K562 (cell line): ENCODE results near the gene TBL1XR1. TPM values are rescaled to one million over a fixed set of nuclear protein-coding genes. Genes with fewer than 3 reads are reported as not detected.

Experiments used
- CHD4 ChIP-seq: fragments of 200-600 bp; sonication (generic); IDR thresholded peaks from 3 replicates; pipeline ENCODE4 v1.6.1; 2012; ENCODE audit warnings: low read depth, mild to moderate bottlenecking, mixed read lengths, low read length, inconsistent platforms; ENCODE audit not compliant: insufficient read depth, insufficient replicate concordance, poor library complexity, severe bottlenecking
- DIDO1 ChIP-seq: fragments of 450-650 bp; IDR thresholded peaks from 2 replicates; pipeline ENCODE4 v1.6.1; 2016; ENCODE audit warnings: low read depth, missing biosample characterization, missing genetic modification characterization
- EWSR1 ChIP-seq: fragments of 450-650 bp; IDR thresholded peaks from 2 replicates; pipeline ENCODE4 v1.6.1; 2018; ENCODE audit warnings: borderline replicate concordance, mild to moderate bottlenecking, low read depth, moderate library complexity; ENCODE audit not compliant: partially characterized antibody
- KAT2B ChIP-seq: IDR thresholded peaks from one replicate; pipeline ENCODE4 v1.6.1; 2012; ENCODE audit warnings: low read depth, mild to moderate bottlenecking, control low read depth, inconsistent platforms, low read length, moderate library complexity
- MAFG ChIP-seq: fragments of 450-650 bp; conservative IDR thresholded peaks from 2 replicates; pipeline ENCODE4 v1.6.1; 2016; ENCODE audit warnings: missing genetic modification characterization, missing compliant biosample characterization
- NCOA4 ChIP-seq: fragments of 450-650 bp; IDR thresholded peaks from 2 replicates; pipeline ENCODE4 v1.6.1; 2018; ENCODE audit warnings: mild to moderate bottlenecking; ENCODE audit not compliant: partially characterized antibody
- NR2F6 ChIP-seq: fragments of 450-650 bp; formaldehyde crosslinking; IDR thresholded peaks from 2 replicates; pipeline ENCODE4 v1.4.0; 2020; ENCODE audit warnings: mild to moderate bottlenecking
- POLR2AphosphoS2 ChIP-seq: IDR thresholded peaks from 2 replicates; pipeline ENCODE4 v1.6.1; 2012; ENCODE audit warnings: low read length, improper control_type of control experiment
- POLR2B ChIP-seq: fragments of 450-650 bp; IDR thresholded peaks from 2 replicates; pipeline ENCODE4 v1.6.1; 2018; ENCODE audit warnings: low read depth; ENCODE audit not compliant: partially characterized antibody
- SIX5 ChIP-seq, 2 experiments: IDR thresholded peaks; 2 replicates each; pipeline ENCODE4 v1.6.1; 2011; ENCODE audit warnings: low read length in 2 of 2, borderline replicate concordance in 1 of 2, low read depth in 1 of 2, mild to moderate bottlenecking in 1 of 2, moderate library complexity in 1 of 2; ENCODE audit not compliant: insufficient read depth in 1 of 2
- TEAD2 ChIP-seq: fragments of 450-650 bp; IDR thresholded peaks from 2 replicates; pipeline ENCODE4 v1.6.1; 2016; ENCODE audit warnings: missing genetic modification characterization, control low read depth, missing compliant biosample characterization
- ZNF146 ChIP-seq: IDR thresholded peaks from one replicate; pipeline ENCODE4 v1.6.1; 2018; ENCODE audit warnings: missing compliant biosample characterization; ENCODE audit not compliant: unreplicated experiment
- ZNF174 ChIP-seq: fragments of 250-450 bp; sonication (Bioruptor Pico); IDR thresholded peaks from 2 replicates; pipeline ENCODE4 v1.4.0; 2020; ENCODE audit warnings: mild to moderate bottlenecking
- ZNF232 ChIP-seq: sonication (generic); formaldehyde crosslinking; IDR thresholded peaks from 2 replicates; pipeline ENCODE4 v1.8.0; 2022; ENCODE audit warnings: mild to moderate bottlenecking, missing genetic modification reagents
- polyA plus RNA-seq, 8 experiments: library from polyadenylated mRNA; depleted of rRNA in 4 of 8; stranded (reverse) in 5 of 8; unstranded in 3 of 8; fragments of >200 nt; fragmentation: Nextera tagmentation in 2 of 8; fragmentation: Illumina TruSeq in 1 of 8; extraction: Ambion mirVana in 2 of 8; extraction: Trizol in 1 of 8; gene quantifications; 2 replicates each; pipeline versions ENCODE4 v1.2.1 to v1.2.3, GENCODE V29; 2011 to 2014; ENCODE audit warnings: inconsistent platforms in 1 of 8, missing spikeins in 1 of 8
- total RNA-seq, 7 experiments: library from RNA; depleted of rRNA in 6 of 7; stranded (reverse); fragments of >200 nt in 6 of 7; fragmentation: Illumina TruSeq in 2 of 7; extraction: Trizol in 2 of 7; gene quantifications; 2 replicates each; pipeline versions ENCODE4 v1.2.1 to v1.2.3, GENCODE V29; 2011 to 2021; ENCODE audit warnings: low replicate concordance in 1 of 7
- TF ChIP-seq, protein P1 (sequence below): sonication (generic); formaldehyde crosslinking; IDR thresholded peaks from 2 replicates; pipeline ENCODE4 v1.8.0; 2023; ENCODE audit warnings: mild to moderate bottlenecking, missing genetic modification reagents
- TF ChIP-seq, protein P2 (sequence below): sonication (generic); formaldehyde crosslinking; IDR thresholded peaks from 2 replicates; pipeline ENCODE4 v1.8.0; 2022; ENCODE audit warnings: mild to moderate bottlenecking, missing genetic modification reagents
- TF ChIP-seq, protein P3 (sequence below): fragments of 450-650 bp; formaldehyde crosslinking; IDR thresholded peaks from 2 replicates; pipeline ENCODE4 v1.4.0; 2020; ENCODE audit warnings: mild to moderate bottlenecking, mixed read lengths

TBL1XR1 gene
- total and polyA plus RNA-seq, 9 of the 15 experiments (the other 6 are each of a cell fraction or from before 2014, with no cell fraction given) = 19.6 to 171 (median 83.3) TPM

DNA sequence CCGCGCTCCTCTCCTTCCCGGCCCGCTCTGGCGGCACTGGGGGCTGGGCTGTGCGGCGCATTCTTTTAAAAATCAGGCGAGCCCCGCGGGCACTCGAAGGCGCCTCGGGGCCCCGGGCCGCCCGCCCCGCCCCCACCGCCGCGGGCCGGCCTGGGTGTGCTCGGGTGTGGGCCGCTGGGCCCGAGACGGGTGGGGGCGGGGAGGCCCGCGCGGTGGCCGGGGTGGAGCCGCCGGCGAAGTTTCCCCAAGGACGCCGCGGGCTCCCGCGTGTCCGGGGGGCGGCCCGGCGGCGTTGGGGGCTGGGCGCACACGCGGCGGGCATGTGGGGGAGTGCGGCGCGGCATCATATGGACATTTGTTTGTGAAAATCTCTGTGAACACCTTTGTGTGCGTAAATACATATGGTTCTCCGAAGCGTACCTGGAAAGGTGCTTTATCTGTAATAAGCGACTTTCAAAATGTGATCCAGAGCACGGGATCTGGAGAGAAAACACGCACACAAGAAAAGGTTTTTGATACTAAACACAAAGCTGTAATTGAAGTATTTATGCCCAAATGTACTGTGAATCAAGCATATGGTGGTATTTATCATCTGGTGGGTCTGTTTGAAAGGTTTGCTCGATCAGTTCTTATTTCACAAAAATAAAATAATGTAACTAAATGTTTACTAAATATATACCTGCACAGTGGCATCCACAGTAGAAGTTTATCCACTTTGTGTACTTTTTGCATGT is 612 bp upstream of the TBL1XR1 start (continued):
- TF ChIP-seq, protein P1, sequence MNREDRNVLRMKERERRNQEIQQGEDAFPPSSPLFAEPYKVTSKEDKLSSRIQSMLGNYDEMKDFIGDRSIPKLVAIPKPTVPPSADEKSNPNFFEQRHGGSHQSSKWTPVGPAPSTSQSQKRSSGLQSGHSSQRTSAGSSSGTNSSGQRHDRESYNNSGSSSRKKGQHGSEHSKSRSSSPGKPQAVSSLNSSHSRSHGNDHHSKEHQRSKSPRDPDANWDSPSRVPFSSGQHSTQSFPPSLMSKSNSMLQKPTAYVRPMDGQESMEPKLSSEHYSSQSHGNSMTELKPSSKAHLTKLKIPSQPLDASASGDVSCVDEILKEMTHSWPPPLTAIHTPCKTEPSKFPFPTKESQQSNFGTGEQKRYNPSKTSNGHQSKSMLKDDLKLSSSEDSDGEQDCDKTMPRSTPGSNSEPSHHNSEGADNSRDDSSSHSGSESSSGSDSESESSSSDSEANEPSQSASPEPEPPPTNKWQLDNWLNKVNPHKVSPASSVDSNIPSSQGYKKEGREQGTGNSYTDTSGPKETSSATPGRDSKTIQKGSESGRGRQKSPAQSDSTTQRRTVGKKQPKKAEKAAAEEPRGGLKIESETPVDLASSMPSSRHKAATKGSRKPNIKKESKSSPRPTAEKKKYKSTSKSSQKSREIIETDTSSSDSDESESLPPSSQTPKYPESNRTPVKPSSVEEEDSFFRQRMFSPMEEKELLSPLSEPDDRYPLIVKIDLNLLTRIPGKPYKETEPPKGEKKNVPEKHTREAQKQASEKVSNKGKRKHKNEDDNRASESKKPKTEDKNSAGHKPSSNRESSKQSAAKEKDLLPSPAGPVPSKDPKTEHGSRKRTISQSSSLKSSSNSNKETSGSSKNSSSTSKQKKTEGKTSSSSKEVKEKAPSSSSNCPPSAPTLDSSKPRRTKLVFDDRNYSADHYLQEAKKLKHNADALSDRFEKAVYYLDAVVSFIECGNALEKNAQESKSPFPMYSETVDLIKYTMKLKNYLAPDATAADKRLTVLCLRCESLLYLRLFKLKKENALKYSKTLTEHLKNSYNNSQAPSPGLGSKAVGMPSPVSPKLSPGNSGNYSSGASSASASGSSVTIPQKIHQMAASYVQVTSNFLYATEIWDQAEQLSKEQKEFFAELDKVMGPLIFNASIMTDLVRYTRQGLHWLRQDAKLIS (CRISPR knock-in tag) = no peak
- no peak for TF ChIP-seq NR2F6 (CRISPR knock-in tag)
- TF ChIP-seq ZNF146 (CRISPR knock-in tag) = no peak
- no peak for TF ChIP-seq DIDO1 (tag)
- TF ChIP-seq SIX5 (IDR thresholded peaks at IDR 0.05; ENCODE audit: borderline replicate concordance in 1 of 2, insufficient read depth in 1 of 2, low read depth in 1 of 2, low read length in 2 of 2) = no peak
- TF ChIP-seq ZNF174 (CRISPR knock-in tag) = no peak
- TF ChIP-seq, protein P2, sequence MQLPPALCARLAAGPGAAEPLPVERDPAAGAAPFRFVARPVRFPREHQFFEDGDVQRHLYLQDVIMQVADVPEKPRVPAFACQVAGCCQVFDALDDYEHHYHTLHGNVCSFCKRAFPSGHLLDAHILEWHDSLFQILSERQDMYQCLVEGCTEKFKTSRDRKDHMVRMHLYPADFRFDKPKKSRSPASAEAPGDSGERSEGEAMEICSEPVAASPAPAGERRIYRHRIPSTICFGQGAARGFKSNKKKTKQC (CRISPR knock-in tag) = no peak
- no peak for TF ChIP-seq EWSR1
- TF ChIP-seq CHD4 = no peak
- TF ChIP-seq ZNF232 (CRISPR knock-in tag) = no peak
- TF ChIP-seq, protein P3, sequence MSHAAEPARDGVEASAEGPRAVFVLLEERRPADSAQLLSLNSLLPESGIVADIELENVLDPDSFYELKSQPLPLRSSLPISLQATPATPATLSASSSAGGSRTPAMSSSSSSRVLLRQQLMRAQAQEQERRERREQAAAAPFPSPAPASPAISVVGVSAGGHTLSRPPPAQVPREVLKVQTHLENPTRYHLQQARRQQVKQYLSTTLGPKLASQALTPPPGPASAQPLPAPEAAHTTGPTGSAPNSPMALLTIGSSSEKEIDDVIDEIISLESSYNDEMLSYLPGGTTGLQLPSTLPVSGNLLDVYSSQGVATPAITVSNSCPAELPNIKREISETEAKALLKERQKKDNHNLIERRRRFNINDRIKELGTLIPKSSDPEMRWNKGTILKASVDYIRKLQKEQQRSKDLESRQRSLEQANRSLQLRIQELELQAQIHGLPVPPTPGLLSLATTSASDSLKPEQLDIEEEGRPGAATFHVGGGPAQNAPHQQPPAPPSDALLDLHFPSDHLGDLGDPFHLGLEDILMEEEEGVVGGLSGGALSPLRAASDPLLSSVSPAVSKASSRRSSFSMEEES (CRISPR knock-in tag) = no peak
- no peak for TF ChIP-seq POLR2B
- no peak for TF ChIP-seq MAFG (tag)
- no peak for TF ChIP-seq NCOA4
- no peak for TF ChIP-seq TEAD2 (tag)
- no peak for TF ChIP-seq KAT2B
- TF ChIP-seq POLR2AphosphoS2 = no peak
